ENCODE measurements around the gene FAM184A. TPM values are rescaled to one million over a fixed set of nuclear protein-coding genes. Genes with fewer than 3 reads are reported as not detected.

FAM184A gene
- total and polyA plus RNA-seq, 9 of the 15 experiments (the other 6 are each of a cell fraction or from before 2014, with no cell fraction given) = 6.4 to 18.7 (median 13.1) TPM

DNA sequence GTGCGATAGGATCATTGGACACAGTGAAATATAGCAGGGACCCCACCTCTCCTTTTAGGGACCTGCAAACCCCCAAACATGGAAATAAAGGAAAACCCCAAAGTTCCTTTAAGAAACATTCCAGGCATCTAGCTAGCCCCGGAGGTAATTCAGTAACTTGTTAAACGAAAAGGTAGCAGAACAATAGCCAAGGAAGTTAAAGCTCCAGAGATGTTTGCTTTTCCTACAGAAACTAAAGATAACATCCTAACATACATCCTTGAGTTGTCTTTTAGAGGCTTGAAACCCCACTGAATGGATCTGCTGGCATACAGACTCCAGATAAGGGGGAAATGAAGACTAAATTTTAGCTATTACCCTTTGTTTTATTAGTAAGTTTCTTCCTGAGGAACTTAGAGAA lies 51.0 kb downstream of the FAM184A start:
- no peak overlapping the region for H2AFZ ChIP-seq (ENCODE audit: low read depth, low read length)
- intact Hi-C loops (cut with micrococcal nuclease) (no loop called here), in situ Hi-C loops (cut with MboI) (no loop called here)
- H3K79me2 ChIP-seq (ENCODE audit: control insufficient read depth, insufficient read depth, low read length) = no peaks in the 10 kb centered on the region
- ChIA-PET CTCF (ENCODE audit: low intra/inter-chr PET ratio) (no interaction called here), POLR2A (interaction anchor here (0.7 to 1.2 kb wide), 5 partner anchors 8 to 130 kb away, joined by 3 read pairs; no protein-coding TSS in a partner anchor)
- 69% methylated on average over 3 of the region's 3 CpGs for WGBS (ENCODE audit: insufficient coverage, low coverage, missing lambda C conversion rate)
- no peaks in the 10 kb centered on the region for H4K20me1 ChIP-seq (replicated peaks; ENCODE audit: control insufficient read depth, insufficient read depth, low read length)
- FAIRE-seq = no peak
- no peak for ATAC-seq
- H3K36me3 ChIP-seq (ENCODE audit: control insufficient read depth, insufficient read depth, low read length) = 0 out of 3 replicates have a peak, but pooled peaks cover 2% of the 10 kb centered on the region
- H3K27me3 ChIP-seq (ENCODE audit: control insufficient read depth in 2 of 2, insufficient read depth in 2 of 2, low read length in 2 of 2) = no peaks in the 10 kb centered on the region
- TF ChIP-seq SIX5 (IDR thresholded peaks at IDR 0.05; ENCODE audit: borderline replicate concordance in 1 of 2, insufficient read depth in 1 of 2, low read depth in 1 of 2, low read length in 2 of 2) (no peak), ARID1B (IDR thresholded peaks at IDR 0.05) (no peak)
- H3K4me2 ChIP-seq (ENCODE audit: insufficient read depth, low read length) = no peak overlapping the region
- H3K9me1 ChIP-seq (ENCODE audit: control insufficient read depth, insufficient read depth, low read length) = no peaks in the 10 kb centered on the region
- DNase-seq (ENCODE audit: extremely low read depth in 1 of 4, low spot score in 3 of 4) = no peak
- no peaks in the 10 kb centered on the region for H3K9me3 ChIP-seq (replicated peaks; ENCODE audit: control insufficient read depth, insufficient read depth, low read depth, low read length)
- BruUV-seq (replicated peaks) = no TSS peak
- no peak overlapping the region for H3K4me3 ChIP-seq
- no peaks in the 10 kb centered on the region for H3K4me1 ChIP-seq (replicated peaks in 1 of 2; ENCODE audit: control insufficient read depth in 2 of 2, insufficient read depth in 2 of 2, low read length in 2 of 2)
- H3K27ac ChIP-seq (ENCODE audit: extremely low read depth, low read depth, low read length) = no peak overlapping the region
- H3K9ac ChIP-seq (ENCODE audit: insufficient read depth in 1 of 2, low read depth in 2 of 2, low read length in 2 of 2) = no peak overlapping the region

DNA sequence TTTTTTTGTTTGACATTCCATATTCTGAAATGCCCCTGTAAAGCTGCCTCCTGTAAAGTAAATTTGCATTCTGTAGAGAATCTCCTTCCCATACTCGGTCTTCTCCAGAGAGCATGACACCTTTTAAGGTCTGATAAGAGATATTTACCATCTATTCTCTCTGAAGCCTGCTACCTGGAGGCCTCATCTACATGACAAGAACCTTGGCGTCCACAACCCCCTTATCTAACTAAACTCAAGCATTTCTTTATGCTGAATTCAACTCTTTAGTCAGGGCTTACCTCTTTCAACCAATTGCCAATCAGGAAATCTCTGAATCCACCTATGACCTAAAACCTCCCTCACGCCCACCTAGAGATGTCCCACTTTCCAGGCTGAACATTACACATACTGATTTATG lies 51.6 kb downstream of the FAM184A start:
- no peak for ATAC-seq
- TF ChIP-seq, protein P1, sequence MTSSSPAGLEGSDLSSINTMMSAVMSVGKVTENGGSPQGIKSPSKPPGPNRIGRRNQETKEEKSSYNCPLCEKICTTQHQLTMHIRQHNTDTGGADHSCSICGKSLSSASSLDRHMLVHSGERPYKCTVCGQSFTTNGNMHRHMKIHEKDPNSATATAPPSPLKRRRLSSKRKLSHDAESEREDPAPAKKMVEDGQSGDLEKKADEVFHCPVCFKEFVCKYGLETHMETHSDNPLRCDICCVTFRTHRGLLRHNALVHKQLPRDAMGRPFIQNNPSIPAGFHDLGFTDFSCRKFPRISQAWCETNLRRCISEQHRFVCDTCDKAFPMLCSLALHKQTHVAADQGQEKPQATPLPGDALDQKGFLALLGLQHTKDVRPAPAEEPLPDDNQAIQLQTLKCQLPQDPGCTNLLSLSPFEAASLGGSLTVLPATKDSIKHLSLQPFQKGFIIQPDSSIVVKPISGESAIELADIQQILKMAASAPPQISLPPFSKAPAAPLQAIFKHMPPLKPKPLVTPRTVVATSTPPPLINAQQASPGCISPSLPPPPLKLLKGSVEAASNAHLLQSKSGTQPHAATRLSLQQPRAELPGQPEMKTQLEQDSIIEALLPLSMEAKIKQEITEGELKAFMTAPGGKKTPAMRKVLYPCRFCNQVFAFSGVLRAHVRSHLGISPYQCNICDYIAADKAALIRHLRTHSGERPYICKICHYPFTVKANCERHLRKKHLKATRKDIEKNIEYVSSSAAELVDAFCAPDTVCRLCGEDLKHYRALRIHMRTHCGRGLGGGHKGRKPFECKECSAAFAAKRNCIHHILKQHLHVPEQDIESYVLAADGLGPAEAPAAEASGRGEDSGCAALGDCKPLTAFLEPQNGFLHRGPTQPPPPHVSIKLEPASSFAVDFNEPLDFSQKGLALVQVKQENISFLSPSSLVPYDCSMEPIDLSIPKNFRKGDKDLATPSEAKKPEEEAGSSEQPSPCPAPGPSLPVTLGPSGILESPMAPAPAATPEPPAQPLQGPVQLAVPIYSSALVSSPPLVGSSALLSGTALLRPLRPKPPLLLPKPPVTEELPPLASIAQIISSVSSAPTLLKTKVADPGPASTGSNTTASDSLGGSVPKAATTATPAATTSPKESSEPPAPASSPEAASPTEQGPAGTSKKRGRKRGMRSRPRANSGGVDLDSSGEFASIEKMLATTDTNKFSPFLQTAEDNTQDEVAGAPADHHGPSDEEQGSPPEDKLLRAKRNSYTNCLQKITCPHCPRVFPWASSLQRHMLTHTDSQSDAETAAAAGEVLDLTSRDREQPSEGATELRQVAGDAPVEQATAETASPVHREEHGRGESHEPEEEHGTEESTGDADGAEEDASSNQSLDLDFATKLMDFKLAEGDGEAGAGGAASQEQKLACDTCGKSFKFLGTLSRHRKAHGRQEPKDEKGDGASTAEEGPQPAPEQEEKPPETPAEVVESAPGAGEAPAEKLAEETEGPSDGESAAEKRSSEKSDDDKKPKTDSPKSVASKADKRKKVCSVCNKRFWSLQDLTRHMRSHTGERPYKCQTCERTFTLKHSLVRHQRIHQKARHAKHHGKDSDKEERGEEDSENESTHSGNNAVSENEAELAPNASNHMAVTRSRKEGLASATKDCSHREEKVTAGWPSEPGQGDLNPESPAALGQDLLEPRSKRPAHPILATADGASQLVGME (CRISPR knock-in tag; IDR thresholded peaks at IDR 0.05) = no peak
- no peak for TF ChIP-seq HEY1 (CRISPR knock-in tag; IDR thresholded peaks at IDR 0.05; ENCODE audit: borderline replicate concordance)
- TF ChIP-seq ZNF644 (tag; IDR thresholded peaks at IDR 0.05; ENCODE audit: low read depth) = no peak
- no peak for TF ChIP-seq POLR3G (IDR thresholded peaks at IDR 0.05; ENCODE audit: extremely low read depth, insufficient read length, insufficient replicate concordance)
- no peak for TF ChIP-seq ZNF165 (CRISPR knock-in tag; IDR thresholded peaks at IDR 0.05; ENCODE audit: borderline replicate concordance)
- no peak for TF ChIP-seq EP400 (IDR thresholded peaks at IDR 0.05)
- TF ChIP-seq POLR2AphosphoS2 (IDR thresholded peaks at IDR 0.05; ENCODE audit: low read length) = no peak
- no peak for TF ChIP-seq NFIX (CRISPR knock-in tag; IDR thresholded peaks at IDR 0.05; ENCODE audit: low read depth)

More for the DNA sequence above, 51.6 kb downstream of the FAM184A start:
- H3K4me2 ChIP-seq (ENCODE audit: insufficient read depth, low read length) = no peak overlapping the region
- no peaks in the 10 kb centered on the region for H3K79me2 ChIP-seq (ENCODE audit: control insufficient read depth, insufficient read depth, low read length)
- H3K9ac ChIP-seq (ENCODE audit: insufficient read depth in 1 of 2, low read depth in 2 of 2, low read length in 2 of 2) = no peak overlapping the region
- H3K4me1 ChIP-seq (replicated peaks in 1 of 2; ENCODE audit: control insufficient read depth in 2 of 2, insufficient read depth in 2 of 2, low read length in 2 of 2) = no peaks in the 10 kb centered on the region
- ChIA-PET CTCF (ENCODE audit: low intra/inter-chr PET ratio) (no interaction called here), POLR2A (interaction anchor here (1.1 to 1.2 kb wide), 2 partner anchors 8 to 37 kb away, joined by 3 read pairs; no protein-coding TSS in a partner anchor)
- no peak overlapping the region for H3K4me3 ChIP-seq
- 32% methylated on average over 3 of the region's 3 CpGs for WGBS (ENCODE audit: insufficient coverage, low coverage, missing lambda C conversion rate)
- 0 out of 3 replicates have a peak, but pooled peaks cover 2% of the 10 kb centered on the region for H3K36me3 ChIP-seq (ENCODE audit: control insufficient read depth, insufficient read depth, low read length)
- no peaks in the 10 kb centered on the region for H4K20me1 ChIP-seq (replicated peaks; ENCODE audit: control insufficient read depth, insufficient read depth, low read length)
- no peak overlapping the region for H3K27ac ChIP-seq (ENCODE audit: extremely low read depth, low read depth, low read length)
- no peaks in the 10 kb centered on the region for H3K27me3 ChIP-seq (ENCODE audit: control insufficient read depth in 2 of 2, insufficient read depth in 2 of 2, low read length in 2 of 2)
- in situ Hi-C loops (cut with MboI) (no loop called here), intact Hi-C loops (cut with micrococcal nuclease) (no loop called here)
- BruUV-seq (replicated peaks) = no TSS peak
- H3K9me3 ChIP-seq (replicated peaks; ENCODE audit: control insufficient read depth, insufficient read depth, low read depth, low read length) = no peaks in the 10 kb centered on the region
- H2AFZ ChIP-seq (ENCODE audit: low read depth, low read length) = no peak overlapping the region
- DNase-seq (ENCODE audit: extremely low read depth in 1 of 4, low spot score in 3 of 4) (no peak), FAIRE-seq (no peak)
- H3K9me1 ChIP-seq (ENCODE audit: control insufficient read depth, insufficient read depth, low read length) = no peaks in the 10 kb centered on the region

All from K562 (cell line).